ENCODE results near the gene FTCD.

The FTCD gene

GRCh38 chr21:46161633-46162592 is 6.5 kb upstream of the FTCD start:
- H3K27ac ChIP-seq (ENCODE audit: poor library complexity, severe bottlenecking), result no peak overlapping the region
- no peak for TF ChIP-seq CTCF (IDR thresholded peaks at IDR 0.05; ENCODE audit: poor library complexity, severe bottlenecking)
- no peaks in the 10 kb centered on the region for H3K4me1 ChIP-seq (ENCODE audit: insufficient read depth, poor library complexity, severe bottlenecking)
- DNase-seq (ENCODE audit: low spot score), result peak; percentile 61
- no peak overlapping the region for H3K4me3 ChIP-seq (ENCODE audit: severe bottlenecking)
- peaks cover 2% of the 10 kb centered on the region; the same call in 1 of the 2 replicates for H3K36me3 ChIP-seq (ENCODE audit: low read depth)
- no peaks in the 10 kb centered on the region for H3K27me3 ChIP-seq (ENCODE audit: insufficient read depth, poor library complexity, severe bottlenecking)
- H3K9me3 ChIP-seq (ENCODE audit: severe bottlenecking), result no peaks in the 10 kb centered on the region
- no peak for ATAC-seq (ENCODE audit: low read depth)

- H3K9me3 ChIP-seq (ENCODE audit: severe bottlenecking), result no peaks in the 10 kb centered on the region
- H3K4me1 ChIP-seq (ENCODE audit: insufficient read depth, poor library complexity, severe bottlenecking), result no peaks in the 10 kb centered on the region
- H3K27me3 ChIP-seq (ENCODE audit: insufficient read depth, poor library complexity, severe bottlenecking), result no peaks in the 10 kb centered on the region
- TF ChIP-seq CTCF (IDR thresholded peaks at IDR 0.05; ENCODE audit: poor library complexity, severe bottlenecking), result no peak
- H3K27ac ChIP-seq (ENCODE audit: poor library complexity, severe bottlenecking), result no peak overlapping the region
- no peak overlapping the region for H3K4me3 ChIP-seq (ENCODE audit: severe bottlenecking)
- DNase-seq (ENCODE audit: low spot score) (peak; percentile 75), ATAC-seq (ENCODE audit: low read depth) (no peak)
- H3K36me3 ChIP-seq (ENCODE audit: low read depth), result peaks cover 2% of the 10 kb centered on the region; the same call in 1 of the 2 replicates
Measured at GRCh38 chr21:46160907-46161632, 5.7 kb upstream of the FTCD start.

- DNase-seq (ENCODE audit: low spot score), result no peak
- Histone ChIP-seq H3K27ac (ENCODE audit: poor library complexity, severe bottlenecking) (no peak overlapping the region), H3K9me3 (ENCODE audit: severe bottlenecking) (no peaks in the 10 kb centered on the region), H3K4me1 (ENCODE audit: insufficient read depth, poor library complexity, severe bottlenecking) (no peaks in the 10 kb centered on the region), H3K27me3 (ENCODE audit: insufficient read depth, poor library complexity, severe bottlenecking) (no peaks in the 10 kb centered on the region), H3K4me3 (ENCODE audit: severe bottlenecking) (no peak overlapping the region), H3K36me3 (ENCODE audit: low read depth) (peaks cover 2% of the 10 kb centered on the region; the same call in 1 of the 2 replicates)
- no peak for ATAC-seq (ENCODE audit: low read depth)
- TF ChIP-seq CTCF (IDR thresholded peaks at IDR 0.05; ENCODE audit: poor library complexity, severe bottlenecking), result no peak
Measured at GRCh38 chr21:46160657-46160906, 5.2 kb upstream of the FTCD start.

GRCh38 chr21:46159841-46160656 is 4.7 kb upstream of the FTCD start:
- no peak for TF ChIP-seq CTCF (IDR thresholded peaks at IDR 0.05; ENCODE audit: poor library complexity, severe bottlenecking)
- ATAC-seq (ENCODE audit: low read depth), result peak; percentile 19; the same call in 1 of the 3 replicates
- no peaks in the 10 kb centered on the region for H3K9me3 ChIP-seq (ENCODE audit: severe bottlenecking)

More at GRCh38 chr21:46159841-46160656, 4.7 kb upstream of the FTCD start:
- Histone ChIP-seq H3K36me3 (ENCODE audit: low read depth) (peaks cover 2% of the 10 kb centered on the region; the same call in 1 of the 2 replicates), H3K27me3 (ENCODE audit: insufficient read depth, poor library complexity, severe bottlenecking) (no peaks in the 10 kb centered on the region), H3K4me1 (ENCODE audit: insufficient read depth, poor library complexity, severe bottlenecking) (no peaks in the 10 kb centered on the region), H3K27ac (ENCODE audit: poor library complexity, severe bottlenecking) (no peak overlapping the region), H3K4me3 (ENCODE audit: severe bottlenecking) (no peak overlapping the region)
- DNase-seq (ENCODE audit: low spot score), result peak; percentile 69

Data from RWPE2 (cell line).